SH-SY5Y (cell line): ENCODE results near the gene RELL1.

Experiments used
- GATA2 ChIP-seq: IDR thresholded peaks from 2 replicates; pipeline ENCODE4 v1.6.1; 2011; ENCODE audit warnings: mild to moderate bottlenecking, low read depth, low read length
- GATA3 ChIP-seq: IDR thresholded peaks from 2 replicates; pipeline ENCODE4 v1.6.1; 2011; ENCODE audit warnings: low read depth, mild to moderate bottlenecking, low read length, moderate library complexity

DNA sequence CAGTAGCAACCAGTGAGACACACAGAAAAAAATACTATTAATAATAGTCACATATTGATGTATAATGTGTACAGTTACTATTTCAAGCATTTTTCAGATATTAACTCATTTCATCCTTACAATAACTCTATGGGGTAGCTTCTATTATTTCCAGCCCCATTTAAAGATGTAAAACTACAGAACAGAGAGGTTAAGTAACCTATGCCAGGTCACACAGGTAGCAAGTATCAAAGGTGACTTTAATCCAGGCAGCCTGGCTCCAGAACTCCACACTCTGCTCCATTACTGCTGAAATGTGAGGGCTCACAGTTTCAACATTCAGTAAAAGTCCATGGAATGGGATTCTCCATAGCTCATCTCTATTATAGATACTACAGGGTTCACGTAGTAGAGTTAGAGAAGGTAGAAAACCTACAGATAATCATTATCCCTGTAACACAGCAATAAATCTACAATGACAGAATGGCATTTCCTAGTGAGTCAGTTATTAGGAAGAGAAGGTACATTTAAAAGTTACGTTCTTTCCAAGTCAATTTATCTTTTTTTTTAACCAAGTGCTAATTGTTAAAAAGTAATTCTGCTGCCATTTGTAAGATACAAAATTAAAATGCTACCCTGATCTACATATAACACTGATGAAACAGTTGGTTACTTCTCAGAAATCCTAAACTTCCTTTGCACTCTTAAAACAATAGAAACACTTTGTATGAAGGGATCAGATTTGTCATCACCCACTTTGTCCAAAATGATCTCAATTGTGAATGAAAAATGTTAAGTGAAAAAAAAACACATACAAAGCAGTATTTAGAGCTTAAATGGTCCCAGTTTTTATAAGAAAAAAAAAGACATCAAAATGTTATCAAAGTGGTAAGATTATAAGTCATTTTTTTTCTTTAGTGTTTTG is 18.7 kb downstream of the RELL1 start:
- no peak for TF ChIP-seq GATA2
- no peak for TF ChIP-seq GATA3
